Breast epithelium (tissue), 3 donors: ENCODE data around the gene MEOX1.
A peak's percentile ranks its signal among the peaks of the same experiment; 100 is the strongest.

ENCODE experiments used
- POLR2A ChIP-seq: fragments of 450-650 bp; IDR thresholded peaks from one replicate; pipeline ENCODE4 v1.6.1; 2016; ENCODE audit warnings: antibody characterized with exemption, mild to moderate bottlenecking, moderate library complexity
- POLR2AphosphoS5 ChIP-seq, 3 donors: sonication (generic); formaldehyde crosslinking; IDR thresholded peaks; one replicate each; pipeline ENCODE4 v1.6.1; 2017; ENCODE audit warnings: antibody characterized with exemption in 3 of 3
- TF ChIP-seq, protein P1 (sequence below), 3 donors: fragments of 450-650 bp; IDR thresholded peaks; one replicate each; pipeline ENCODE4 v1.5.1; 2016 to 2017; ENCODE audit warnings: antibody characterized with exemption in 3 of 3, mild to moderate bottlenecking in 3 of 3, moderate library complexity in 3 of 3

DNA sequence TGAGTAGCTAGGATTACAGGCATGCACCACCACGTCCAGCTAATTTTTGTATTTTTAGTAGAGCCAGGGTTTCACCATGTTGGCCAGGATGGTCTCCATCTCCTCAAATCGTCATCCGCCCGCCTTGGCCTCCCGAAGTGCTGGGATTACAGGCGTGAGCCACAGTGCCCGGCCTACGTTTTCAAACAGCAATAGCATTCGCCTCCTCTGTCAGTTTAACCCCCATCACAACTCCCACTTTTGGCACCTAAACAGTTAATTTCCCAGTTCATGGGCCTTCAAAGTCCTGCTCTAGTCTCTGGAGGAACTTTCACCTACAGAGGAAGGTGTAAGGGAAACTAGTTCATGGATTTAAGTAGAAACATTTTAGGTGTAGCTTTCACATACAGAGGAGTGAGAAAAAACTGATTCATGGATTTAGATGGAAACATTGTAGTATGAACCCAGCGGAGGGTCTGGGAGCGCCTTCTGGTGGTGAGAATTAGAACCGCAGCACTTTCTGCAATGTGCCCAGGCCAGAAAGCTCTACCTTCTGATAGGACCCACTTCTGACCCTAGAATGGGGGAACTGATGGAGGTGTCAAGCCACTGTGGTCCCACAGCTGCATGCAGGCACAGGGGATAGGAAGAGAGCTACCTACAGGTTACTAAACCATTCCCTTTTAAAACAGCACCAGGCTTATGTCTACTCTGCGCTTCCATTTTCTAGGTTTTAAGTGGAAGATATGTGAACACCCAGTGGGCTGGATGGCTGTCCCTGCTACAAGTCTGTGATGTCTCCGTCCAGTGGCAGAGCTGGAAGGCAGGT lies 12.0 kb upstream of the MEOX1 start:
- TF ChIP-seq, protein P1, sequence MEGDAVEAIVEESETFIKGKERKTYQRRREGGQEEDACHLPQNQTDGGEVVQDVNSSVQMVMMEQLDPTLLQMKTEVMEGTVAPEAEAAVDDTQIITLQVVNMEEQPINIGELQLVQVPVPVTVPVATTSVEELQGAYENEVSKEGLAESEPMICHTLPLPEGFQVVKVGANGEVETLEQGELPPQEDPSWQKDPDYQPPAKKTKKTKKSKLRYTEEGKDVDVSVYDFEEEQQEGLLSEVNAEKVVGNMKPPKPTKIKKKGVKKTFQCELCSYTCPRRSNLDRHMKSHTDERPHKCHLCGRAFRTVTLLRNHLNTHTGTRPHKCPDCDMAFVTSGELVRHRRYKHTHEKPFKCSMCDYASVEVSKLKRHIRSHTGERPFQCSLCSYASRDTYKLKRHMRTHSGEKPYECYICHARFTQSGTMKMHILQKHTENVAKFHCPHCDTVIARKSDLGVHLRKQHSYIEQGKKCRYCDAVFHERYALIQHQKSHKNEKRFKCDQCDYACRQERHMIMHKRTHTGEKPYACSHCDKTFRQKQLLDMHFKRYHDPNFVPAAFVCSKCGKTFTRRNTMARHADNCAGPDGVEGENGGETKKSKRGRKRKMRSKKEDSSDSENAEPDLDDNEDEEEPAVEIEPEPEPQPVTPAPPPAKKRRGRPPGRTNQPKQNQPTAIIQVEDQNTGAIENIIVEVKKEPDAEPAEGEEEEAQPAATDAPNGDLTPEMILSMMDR (IDR thresholded peaks at IDR 0.05) = peak; percentile 91 to 92 (median 92)
- TF ChIP-seq POLR2A = no peak
- no peak for TF ChIP-seq POLR2AphosphoS5 (IDR thresholded peaks at IDR 0.05)
